HCT116 (cell line): ENCODE data around the gene BLNK.

Experiments
- FOSL1 ChIP-seq: IDR thresholded peaks from 2 replicates; pipeline ENCODE4 v1.6.1; 2012; ENCODE audit warnings: low read depth
- SRF ChIP-seq: IDR thresholded peaks from 2 replicates; pipeline ENCODE4 v1.6.1; 2012; ENCODE audit warnings: low read depth
- YY1 ChIP-seq: IDR thresholded peaks from 2 replicates; pipeline ENCODE4 v1.6.1; 2011; ENCODE audit warnings: low read length, low read depth, moderate library complexity, mild to moderate bottlenecking; ENCODE audit not compliant: insufficient replicate concordance; ENCODE audit errors: extremely low read depth
- TF ChIP-seq, protein P1 (sequence below), 3 experiments: fragments of 200-600 bp in 1 of 3; sonication (generic) in 1 of 3; IDR thresholded peaks in 2 of 3; conservative IDR thresholded peaks in 1 of 3; 2 replicates each; pipeline ENCODE4 v1.5.1; 2012 to 2017; ENCODE audit warnings: low read depth in 2 of 3, low read length in 2 of 3, antibody characterized with exemption in 1 of 3, borderline replicate concordance in 1 of 3, control low read depth in 1 of 3, mild to moderate bottlenecking in 1 of 3, mixed read lengths in 1 of 3, mixed run types in 1 of 3, moderate library complexity in 1 of 3; ENCODE audit not compliant: insufficient read depth in 1 of 3

DNA sequence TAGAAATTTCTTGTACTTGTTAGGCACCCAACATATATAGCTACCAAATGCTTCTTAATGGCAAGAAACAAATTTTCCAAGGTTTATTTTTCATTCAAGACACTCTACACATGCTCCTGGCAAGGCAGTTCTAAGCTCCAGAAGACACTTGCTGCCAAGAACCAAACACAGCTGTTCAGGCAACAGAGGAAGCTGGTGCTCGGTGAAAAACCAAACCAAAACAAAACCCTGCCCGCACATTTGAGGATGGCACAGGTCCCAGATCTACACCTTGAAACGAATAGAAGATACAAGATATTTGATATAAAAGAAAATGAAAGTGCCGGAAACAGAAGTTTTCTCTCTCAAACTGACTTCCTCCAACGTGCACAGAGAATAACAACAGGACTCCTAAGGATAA, 28.0 kb upstream of the BLNK start:
- TF ChIP-seq FOSL1 (no peak), SRF (no peak), YY1 (no peak)
- TF ChIP-seq, protein P1, sequence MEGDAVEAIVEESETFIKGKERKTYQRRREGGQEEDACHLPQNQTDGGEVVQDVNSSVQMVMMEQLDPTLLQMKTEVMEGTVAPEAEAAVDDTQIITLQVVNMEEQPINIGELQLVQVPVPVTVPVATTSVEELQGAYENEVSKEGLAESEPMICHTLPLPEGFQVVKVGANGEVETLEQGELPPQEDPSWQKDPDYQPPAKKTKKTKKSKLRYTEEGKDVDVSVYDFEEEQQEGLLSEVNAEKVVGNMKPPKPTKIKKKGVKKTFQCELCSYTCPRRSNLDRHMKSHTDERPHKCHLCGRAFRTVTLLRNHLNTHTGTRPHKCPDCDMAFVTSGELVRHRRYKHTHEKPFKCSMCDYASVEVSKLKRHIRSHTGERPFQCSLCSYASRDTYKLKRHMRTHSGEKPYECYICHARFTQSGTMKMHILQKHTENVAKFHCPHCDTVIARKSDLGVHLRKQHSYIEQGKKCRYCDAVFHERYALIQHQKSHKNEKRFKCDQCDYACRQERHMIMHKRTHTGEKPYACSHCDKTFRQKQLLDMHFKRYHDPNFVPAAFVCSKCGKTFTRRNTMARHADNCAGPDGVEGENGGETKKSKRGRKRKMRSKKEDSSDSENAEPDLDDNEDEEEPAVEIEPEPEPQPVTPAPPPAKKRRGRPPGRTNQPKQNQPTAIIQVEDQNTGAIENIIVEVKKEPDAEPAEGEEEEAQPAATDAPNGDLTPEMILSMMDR (IDR thresholded peaks at IDR 0.05 in 2 of 3, conservative IDR thresholded peaks at IDR 0.05 in 1 of 3; ENCODE audit: borderline replicate concordance in 1 of 3, insufficient read depth in 1 of 3, low read depth in 2 of 3, low read length in 2 of 3), result no peak
